Ishikawa (cell line): ENCODE data around the gene IL1F10.

Experiments
- CEBPB ChIP-seq: IDR thresholded peaks from 2 replicates; pipeline ENCODE4 v1.6.1; 2012
- CREB1 ChIP-seq: IDR thresholded peaks from 2 replicates; pipeline ENCODE4 v1.6.1; 2012; ENCODE audit warnings: low read depth
- EGR1 ChIP-seq: IDR thresholded peaks from 2 replicates; pipeline ENCODE4 v1.6.1; 2012
- EP300 ChIP-seq: IDR thresholded peaks from 2 replicates; pipeline ENCODE4 v1.6.1; 2012; ENCODE audit warnings: borderline replicate concordance
- FOXM1 ChIP-seq: IDR thresholded peaks from 2 replicates; pipeline ENCODE4 v1.6.1; 2012; ENCODE audit warnings: low read depth, borderline replicate concordance
- MAX ChIP-seq: IDR thresholded peaks from 2 replicates; pipeline ENCODE4 v1.6.1; 2012
- NFIC ChIP-seq: IDR thresholded peaks from 2 replicates; pipeline ENCODE4 v1.6.1; 2012
- RAD21 ChIP-seq: IDR thresholded peaks from 2 replicates; pipeline ENCODE4 v1.6.1; 2012; ENCODE audit warnings: low read depth
- TAF1 ChIP-seq: IDR thresholded peaks from 2 replicates; pipeline ENCODE4 v1.6.1; 2012; ENCODE audit warnings: low read depth, mild to moderate bottlenecking
- TCF12 ChIP-seq: IDR thresholded peaks from 2 replicates; pipeline ENCODE4 v1.6.1; 2012; ENCODE audit warnings: low read depth
- TEAD4 ChIP-seq: IDR thresholded peaks from 2 replicates; pipeline ENCODE4 v1.6.1; 2012
- YY1 ChIP-seq: IDR thresholded peaks from 2 replicates; pipeline ENCODE4 v1.6.1; 2012; ENCODE audit warnings: low read depth
- ZBTB7A ChIP-seq: IDR thresholded peaks from 2 replicates; pipeline ENCODE4 v1.6.1; 2012; ENCODE audit warnings: low read depth
- TF ChIP-seq, protein P1 (sequence below): IDR thresholded peaks from 2 replicates; pipeline ENCODE4 v1.6.1; 2012; ENCODE audit warnings: low read depth, mild to moderate bottlenecking
- TF ChIP-seq, protein P2 (sequence below): IDR thresholded peaks from 2 replicates; pipeline ENCODE4 v1.6.1; 2012

Gene IL1F10

DNA sequence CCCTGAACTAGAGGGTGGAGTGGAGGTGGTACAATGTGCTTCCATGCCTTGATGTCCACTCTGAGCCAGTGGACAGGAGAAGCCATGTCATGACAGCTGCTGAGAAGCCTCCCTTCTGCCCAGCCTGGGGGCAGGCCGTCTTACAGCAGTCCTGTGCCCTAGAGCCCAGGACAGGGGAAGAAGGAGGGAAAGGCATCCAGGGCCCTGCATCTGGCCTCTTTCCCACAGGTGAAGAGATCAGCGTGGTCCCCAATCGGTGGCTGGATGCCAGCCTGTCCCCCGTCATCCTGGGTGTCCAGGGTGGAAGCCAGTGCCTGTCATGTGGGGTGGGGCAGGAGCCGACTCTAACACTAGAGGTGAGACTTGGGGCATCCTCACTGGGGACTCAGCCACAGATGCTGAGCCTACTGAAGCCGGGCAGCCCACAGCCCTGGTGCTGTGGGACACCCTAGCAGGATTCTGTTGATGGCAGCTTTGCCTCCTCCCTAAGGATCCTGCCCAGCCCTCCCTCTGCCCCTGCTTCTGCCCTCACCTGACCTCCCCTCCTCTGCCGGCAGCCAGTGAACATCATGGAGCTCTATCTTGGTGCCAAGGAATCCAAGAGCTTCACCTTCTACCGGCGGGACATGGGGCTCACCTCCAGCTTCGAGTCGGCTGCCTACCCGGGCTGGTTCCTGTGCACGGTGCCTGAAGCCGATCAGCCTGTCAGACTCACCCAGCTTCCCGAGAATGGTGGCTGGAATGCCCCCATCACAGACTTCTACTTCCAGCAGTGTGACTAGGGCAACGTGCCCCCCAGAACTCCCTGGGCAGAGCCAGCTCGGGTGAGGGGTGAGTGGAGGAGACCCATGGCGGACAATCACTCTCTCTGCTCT lies 5.6 kb upstream of the IL1F10 start:
- TF ChIP-seq TCF12 (no peak), CREB1 (no peak), EP300 (no peak), YY1 (no peak), FOXM1 (no peak), TAF1 (no peak), EGR1 (no peak), MAX (no peak), CEBPB (no peak), RAD21 (no peak), ZBTB7A (no peak), NFIC (no peak), TEAD4 (no peak)
- TF ChIP-seq, protein P1, sequence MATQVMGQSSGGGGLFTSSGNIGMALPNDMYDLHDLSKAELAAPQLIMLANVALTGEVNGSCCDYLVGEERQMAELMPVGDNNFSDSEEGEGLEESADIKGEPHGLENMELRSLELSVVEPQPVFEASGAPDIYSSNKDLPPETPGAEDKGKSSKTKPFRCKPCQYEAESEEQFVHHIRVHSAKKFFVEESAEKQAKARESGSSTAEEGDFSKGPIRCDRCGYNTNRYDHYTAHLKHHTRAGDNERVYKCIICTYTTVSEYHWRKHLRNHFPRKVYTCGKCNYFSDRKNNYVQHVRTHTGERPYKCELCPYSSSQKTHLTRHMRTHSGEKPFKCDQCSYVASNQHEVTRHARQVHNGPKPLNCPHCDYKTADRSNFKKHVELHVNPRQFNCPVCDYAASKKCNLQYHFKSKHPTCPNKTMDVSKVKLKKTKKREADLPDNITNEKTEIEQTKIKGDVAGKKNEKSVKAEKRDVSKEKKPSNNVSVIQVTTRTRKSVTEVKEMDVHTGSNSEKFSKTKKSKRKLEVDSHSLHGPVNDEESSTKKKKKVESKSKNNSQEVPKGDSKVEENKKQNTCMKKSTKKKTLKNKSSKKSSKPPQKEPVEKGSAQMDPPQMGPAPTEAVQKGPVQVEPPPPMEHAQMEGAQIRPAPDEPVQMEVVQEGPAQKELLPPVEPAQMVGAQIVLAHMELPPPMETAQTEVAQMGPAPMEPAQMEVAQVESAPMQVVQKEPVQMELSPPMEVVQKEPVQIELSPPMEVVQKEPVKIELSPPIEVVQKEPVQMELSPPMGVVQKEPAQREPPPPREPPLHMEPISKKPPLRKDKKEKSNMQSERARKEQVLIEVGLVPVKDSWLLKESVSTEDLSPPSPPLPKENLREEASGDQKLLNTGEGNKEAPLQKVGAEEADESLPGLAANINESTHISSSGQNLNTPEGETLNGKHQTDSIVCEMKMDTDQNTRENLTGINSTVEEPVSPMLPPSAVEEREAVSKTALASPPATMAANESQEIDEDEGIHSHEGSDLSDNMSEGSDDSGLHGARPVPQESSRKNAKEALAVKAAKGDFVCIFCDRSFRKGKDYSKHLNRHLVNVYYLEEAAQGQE = no peak
- TF ChIP-seq, protein P2, sequence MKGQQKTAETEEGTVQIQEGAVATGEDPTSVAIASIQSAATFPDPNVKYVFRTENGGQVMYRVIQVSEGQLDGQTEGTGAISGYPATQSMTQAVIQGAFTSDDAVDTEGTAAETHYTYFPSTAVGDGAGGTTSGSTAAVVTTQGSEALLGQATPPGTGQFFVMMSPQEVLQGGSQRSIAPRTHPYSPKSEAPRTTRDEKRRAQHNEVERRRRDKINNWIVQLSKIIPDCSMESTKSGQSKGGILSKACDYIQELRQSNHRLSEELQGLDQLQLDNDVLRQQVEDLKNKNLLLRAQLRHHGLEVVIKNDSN = no peak

- no peak for TF ChIP-seq ZBTB7A
- TF ChIP-seq TCF12 = no peak
- TF ChIP-seq RAD21 = no peak
- TF ChIP-seq TEAD4 = no peak
- TF ChIP-seq EP300 = no peak
- no peak for TF ChIP-seq YY1
- TF ChIP-seq MAX = no peak
- TF ChIP-seq NFIC = no peak
- no peak for TF ChIP-seq TAF1
- TF ChIP-seq CEBPB = no peak
- TF ChIP-seq, protein P1 = no peak
Observed at GRCh38 chr2:113064281-113064680, 3.5 kb upstream of the IL1F10 start.

GRCh38 chr2:113064898-113065297 lies 2.9 kb upstream of the IL1F10 start:
- TF ChIP-seq FOXM1 (no peak), EP300 (no peak), EGR1 (no peak), RAD21 (no peak), TEAD4 (no peak), CEBPB (no peak), MAX (no peak)
- TF ChIP-seq, protein P2 = no peak
- TF ChIP-seq, protein P1 = no peak

DNA sequence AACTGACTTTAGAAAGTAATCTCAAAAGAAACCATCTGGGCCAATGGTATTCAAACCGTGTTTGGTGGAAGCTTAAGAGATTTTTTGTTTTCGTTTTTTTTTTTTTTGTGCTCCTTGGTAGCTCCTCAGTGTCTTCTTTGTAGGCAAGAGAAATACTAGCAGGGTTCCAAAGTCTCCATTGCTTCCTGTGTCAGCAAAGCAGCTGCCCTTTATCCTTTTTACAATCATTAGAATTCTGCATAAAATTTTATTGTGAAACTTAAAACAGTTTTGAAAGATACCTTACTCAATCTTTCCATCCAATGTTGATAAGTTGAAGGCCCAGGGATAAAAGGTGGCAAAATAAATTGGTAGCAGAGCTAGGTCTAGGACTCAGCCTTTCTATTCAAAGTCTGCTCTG lies 479 bp downstream of the IL1F10 start:
- TF ChIP-seq CREB1 (no peak), MAX (no peak), CEBPB (no peak), TCF12 (no peak), NFIC (no peak), TAF1 (no peak), EGR1 (no peak)
- TF ChIP-seq, protein P2 = no peak
- TF ChIP-seq, protein P1 = no peak
